ENCODE measurements around the gene DMD.

The DMD gene

DNA sequence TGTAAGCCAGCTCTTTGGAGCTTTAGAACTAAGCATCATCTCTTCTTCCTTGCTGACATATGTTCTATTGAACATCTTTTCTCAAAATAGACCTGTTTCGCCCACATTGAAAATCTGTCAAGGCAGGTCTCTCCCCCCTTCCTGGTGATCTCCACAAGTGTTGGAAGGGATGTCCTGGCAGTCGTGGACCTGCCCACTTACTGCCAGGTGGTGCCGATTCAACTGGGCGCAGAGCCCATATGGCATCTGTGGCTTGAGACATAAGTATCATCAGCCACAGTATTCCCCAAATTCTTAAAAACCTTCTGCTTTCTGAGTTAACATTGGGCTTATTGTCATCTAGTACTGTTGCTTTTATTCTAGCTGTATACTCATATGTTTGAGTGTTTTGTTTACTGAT lies 1170.2 kb downstream of the DMD start:
- H3K4me3 ChIP-seq (replicated peaks in 1 of 2; ENCODE audit: low read depth in 2 of 2, low read length in 2 of 2): no peak overlapping the region
- TF ChIP-seq CTCF (IDR thresholded peaks at IDR 0.05; ENCODE audit: low read depth, low read length): no peak
- DNase-seq (ENCODE audit: low read depth in 2 of 2): no peak

DNA sequence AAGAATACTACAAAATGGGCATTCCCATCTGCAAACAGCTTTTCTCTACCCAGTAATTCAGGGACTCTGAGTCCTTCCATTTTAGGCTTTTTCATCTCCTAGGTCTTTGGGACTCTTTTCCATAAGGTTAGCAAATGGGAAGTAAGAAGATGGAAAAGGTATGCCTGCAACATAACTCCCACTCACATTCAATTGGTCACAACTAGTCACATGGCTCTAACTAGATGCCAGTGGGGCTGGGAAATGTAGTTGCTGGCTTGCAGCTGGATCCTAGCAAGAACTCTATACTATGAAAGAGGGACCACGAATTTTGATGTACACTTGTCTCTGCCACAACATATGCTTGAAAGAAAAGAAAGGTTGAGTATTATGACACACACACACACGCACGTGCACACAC lies 1184.6 kb downstream of the DMD start:
- TF ChIP-seq CTCF (IDR thresholded peaks at IDR 0.05; ENCODE audit: low read depth, low read length): no peak
- DNase-seq (ENCODE audit: low read depth in 2 of 2): no peak
- no peak overlapping the region for H3K4me3 ChIP-seq (replicated peaks in 1 of 2; ENCODE audit: low read depth in 2 of 2, low read length in 2 of 2)

GRCh38 chrX:32024072-32024471 lies 1187.3 kb downstream of the DMD start:
- TF ChIP-seq CTCF (IDR thresholded peaks at IDR 0.05; ENCODE audit: low read depth, low read length): no peak
- no peak overlapping the region for H3K4me3 ChIP-seq (replicated peaks in 1 of 2; ENCODE audit: low read depth in 2 of 2, low read length in 2 of 2)
- no peak for DNase-seq (ENCODE audit: low read depth in 2 of 2)

GRCh38 chrX:32016195-32016594 lies 1195.2 kb downstream of the DMD start:
- no peak for DNase-seq (ENCODE audit: low read depth in 2 of 2)
- TF ChIP-seq CTCF (IDR thresholded peaks at IDR 0.05; ENCODE audit: low read depth, low read length): no peak
- no peak overlapping the region for H3K4me3 ChIP-seq (replicated peaks in 1 of 2; ENCODE audit: low read depth in 2 of 2, low read length in 2 of 2)

DNA sequence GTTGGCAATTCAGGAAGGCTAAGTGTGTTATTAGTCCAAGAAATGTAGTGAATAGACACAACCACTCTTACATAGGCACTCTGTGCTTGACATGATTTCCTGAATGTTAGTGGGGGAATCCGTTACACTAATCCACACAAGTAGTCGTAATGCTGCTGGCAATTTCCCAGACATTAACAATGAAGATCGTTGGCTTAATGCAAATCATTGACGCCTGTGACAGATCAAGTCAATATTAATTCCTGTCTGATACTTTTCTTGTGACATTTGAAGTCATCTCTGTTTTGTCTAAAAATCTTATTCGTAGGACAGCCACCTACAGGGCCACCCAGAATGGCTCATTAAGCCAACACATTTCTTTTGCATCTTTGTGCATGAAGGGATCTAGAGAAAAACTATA lies 1200.4 kb downstream of the DMD start:
- no peak for DNase-seq (ENCODE audit: low read depth in 2 of 2)
- H3K4me3 ChIP-seq (replicated peaks in 1 of 2; ENCODE audit: low read depth in 2 of 2, low read length in 2 of 2): no peak overlapping the region
- no peak for TF ChIP-seq CTCF (IDR thresholded peaks at IDR 0.05; ENCODE audit: low read depth, low read length)

DNA sequence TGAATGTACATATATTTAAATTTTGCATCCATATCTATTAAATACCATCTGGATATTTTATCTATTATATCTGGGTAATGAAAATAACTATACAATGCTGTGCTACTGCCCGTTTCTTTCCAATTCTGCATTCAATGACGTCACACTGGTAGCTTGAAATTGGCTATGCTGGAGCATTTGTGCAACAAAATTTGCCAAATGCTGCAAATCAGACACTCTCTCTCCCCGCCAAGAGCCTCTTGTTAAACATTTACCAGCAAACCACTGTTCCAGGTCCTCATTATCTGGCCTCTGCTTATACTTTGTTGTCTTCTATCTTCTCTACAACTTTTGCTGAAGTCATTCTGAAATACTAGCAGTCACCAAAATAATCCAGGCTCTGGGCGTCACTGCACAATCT lies 1201.1 kb downstream of the DMD start:
- DNase-seq (ENCODE audit: low read depth in 2 of 2): no peak
- TF ChIP-seq CTCF (IDR thresholded peaks at IDR 0.05; ENCODE audit: low read depth, low read length): no peak
- H3K4me3 ChIP-seq (replicated peaks in 1 of 2; ENCODE audit: low read depth in 2 of 2, low read length in 2 of 2): no peak overlapping the region

DNA sequence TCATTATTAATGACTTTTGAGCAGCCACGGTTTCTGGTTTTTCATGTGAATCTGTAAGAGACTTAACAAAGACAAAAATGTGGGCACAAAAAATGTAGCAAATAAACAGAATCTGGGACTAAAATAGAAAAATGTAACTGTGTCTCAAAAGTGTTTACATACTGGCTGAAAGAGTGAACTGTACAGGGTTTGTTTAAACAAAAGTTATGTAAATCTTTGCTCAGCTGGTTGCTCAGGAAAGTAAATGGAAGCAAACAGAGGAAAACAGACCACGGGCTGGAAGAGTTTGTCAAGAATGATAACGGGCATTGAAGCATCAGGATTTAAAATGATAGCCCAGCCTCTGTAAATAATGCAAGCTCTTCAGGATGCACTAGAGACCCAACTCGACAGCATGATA lies 1217.7 kb downstream of the DMD start:
- no peak overlapping the region for H3K4me3 ChIP-seq (replicated peaks in 1 of 2; ENCODE audit: low read depth in 2 of 2, low read length in 2 of 2)
- no peak for DNase-seq (ENCODE audit: low read depth in 2 of 2)
- TF ChIP-seq CTCF (IDR thresholded peaks at IDR 0.05; ENCODE audit: low read depth, low read length): no peak
